Superior temporal gyrus (tissue), 1 donor: ENCODE results near the gene SPSB1.
"Not testable (repeated sequence)": the region's sequence is repeated elsewhere in the genome, so short reads cannot be mapped to it uniquely, and the experiment has no call there.

Source experiments
- DNase-seq: peaks from one replicate; pipeline ENCODE4 v3.0.0-alpha.2; 2016; ENCODE audit errors: extremely low spot score

The SPSB1 gene

DNA sequence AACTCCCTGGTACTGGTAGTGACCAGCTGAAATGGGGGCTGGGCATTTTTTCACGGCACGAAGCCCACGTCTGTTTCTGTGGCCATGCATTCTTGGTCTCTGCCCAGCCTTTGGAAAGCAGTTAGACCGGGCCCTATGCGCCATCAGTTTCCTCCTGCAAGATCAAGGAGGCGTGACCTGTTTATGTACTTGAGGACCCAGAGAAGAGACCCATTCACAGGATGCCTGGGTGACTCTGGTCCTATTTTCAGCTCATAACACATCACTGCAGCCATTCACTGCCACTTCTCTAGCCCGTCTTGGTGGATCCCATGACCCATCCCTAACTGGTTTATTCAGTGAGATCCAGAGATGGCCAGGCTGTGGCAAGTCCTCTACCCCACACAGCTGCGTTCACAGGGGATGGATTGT, 70.4 kb downstream of the SPSB1 start:
- DNase-seq: peak; percentile 87

DNA sequence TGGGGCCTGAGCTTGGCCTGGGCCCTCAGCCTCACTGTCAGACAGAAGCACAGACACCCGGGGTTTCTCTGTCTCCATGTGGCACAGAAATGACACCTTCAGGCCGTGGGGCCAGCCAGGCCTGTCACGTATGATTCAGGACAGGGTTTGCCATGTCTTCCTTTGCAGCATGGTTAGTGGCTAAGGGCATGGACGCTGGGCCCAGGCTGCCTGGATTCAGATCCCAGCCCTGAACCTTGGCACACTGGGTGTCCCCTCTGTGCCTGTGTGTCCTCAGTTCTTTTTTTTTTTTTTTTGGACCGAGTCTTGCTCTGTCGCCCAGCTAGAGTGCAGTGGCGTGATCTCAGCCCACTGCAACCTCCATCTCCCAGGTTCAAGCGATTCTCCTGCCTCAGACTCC, 73.6 kb downstream of the SPSB1 start:
- no peak for DNase-seq

DNA sequence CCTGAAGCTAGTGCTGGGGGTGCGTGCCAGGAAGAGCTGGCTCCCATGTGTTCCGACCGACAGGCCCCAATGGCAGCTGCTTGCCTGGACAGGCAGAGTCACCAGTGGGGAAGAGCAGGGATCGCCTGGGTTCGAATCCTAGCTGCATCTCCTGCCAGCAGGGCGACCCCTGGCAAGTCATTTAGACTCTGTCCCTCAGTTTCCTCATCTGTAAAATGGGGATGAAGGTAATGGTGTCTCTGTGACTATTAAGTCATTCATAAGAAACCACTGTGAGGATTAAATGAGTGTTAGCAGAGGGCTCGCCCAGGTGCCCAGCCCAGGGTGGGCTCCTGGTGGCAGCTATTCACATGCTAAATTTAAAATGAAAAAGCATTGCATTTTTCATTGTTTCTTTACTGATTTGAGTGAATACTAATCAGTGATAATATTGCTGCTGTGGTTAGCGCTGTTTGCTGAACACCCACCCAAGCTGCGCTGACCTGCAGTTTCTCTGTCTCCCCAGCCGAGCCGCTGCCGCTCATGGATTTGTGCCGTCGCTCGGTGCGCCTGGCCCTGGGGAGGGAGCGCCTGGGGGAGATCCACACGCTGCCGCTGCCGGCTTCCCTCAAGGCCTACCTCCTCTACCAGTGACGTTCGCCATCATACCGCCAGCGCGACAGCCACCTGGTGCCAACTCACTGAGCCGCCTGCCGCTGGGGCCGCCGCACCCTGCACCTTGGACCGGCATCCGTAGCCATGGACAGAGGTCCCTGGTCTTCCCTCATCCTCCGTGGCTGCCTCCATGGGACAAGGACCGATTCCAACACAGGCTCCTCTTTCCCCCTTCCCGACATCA, 74.5 kb downstream of the SPSB1 start:
- no peak for DNase-seq

DNA sequence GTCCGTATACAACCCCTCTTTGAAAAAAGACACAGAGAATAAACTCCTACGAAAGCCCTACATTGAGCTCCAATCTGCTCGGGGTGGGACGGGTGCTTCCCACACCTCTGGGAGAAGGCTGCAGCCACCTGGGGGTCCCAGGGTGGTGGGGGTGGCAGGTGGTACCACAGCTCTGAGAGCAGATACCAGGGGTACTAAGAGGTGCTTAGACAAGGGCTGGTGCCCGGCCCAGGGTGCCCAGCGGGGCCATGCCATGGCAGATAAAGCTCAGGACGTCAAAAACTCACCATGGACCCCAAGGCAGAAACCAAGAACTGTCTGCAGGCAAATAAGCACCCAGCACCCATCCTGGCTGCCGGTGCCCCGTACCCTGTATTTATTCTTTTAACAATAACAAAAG, 75.1 kb downstream of the SPSB1 start:
- DNase-seq: no peak

DNA sequence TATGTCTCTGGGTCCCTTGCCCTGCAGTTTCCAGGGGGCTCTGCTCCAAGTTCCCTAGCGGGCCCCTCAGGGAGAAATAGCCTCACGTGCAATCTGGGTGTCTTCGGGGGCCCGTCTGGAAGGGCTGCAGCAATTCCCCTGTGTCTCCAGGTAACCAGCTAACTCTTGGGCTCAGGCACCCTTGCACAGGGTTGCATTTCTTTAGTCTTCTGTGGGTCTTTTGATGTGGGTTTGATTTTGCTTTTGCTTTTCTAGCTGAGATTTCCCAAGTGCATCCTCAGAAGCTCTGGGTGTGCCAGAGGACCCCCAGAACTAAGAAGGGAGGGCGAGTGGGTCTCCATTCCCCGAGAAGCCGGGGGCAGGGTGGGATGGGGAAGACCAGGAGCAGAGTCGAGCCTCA, 75.7 kb downstream of the SPSB1 start:
- DNase-seq: no peak

DNA sequence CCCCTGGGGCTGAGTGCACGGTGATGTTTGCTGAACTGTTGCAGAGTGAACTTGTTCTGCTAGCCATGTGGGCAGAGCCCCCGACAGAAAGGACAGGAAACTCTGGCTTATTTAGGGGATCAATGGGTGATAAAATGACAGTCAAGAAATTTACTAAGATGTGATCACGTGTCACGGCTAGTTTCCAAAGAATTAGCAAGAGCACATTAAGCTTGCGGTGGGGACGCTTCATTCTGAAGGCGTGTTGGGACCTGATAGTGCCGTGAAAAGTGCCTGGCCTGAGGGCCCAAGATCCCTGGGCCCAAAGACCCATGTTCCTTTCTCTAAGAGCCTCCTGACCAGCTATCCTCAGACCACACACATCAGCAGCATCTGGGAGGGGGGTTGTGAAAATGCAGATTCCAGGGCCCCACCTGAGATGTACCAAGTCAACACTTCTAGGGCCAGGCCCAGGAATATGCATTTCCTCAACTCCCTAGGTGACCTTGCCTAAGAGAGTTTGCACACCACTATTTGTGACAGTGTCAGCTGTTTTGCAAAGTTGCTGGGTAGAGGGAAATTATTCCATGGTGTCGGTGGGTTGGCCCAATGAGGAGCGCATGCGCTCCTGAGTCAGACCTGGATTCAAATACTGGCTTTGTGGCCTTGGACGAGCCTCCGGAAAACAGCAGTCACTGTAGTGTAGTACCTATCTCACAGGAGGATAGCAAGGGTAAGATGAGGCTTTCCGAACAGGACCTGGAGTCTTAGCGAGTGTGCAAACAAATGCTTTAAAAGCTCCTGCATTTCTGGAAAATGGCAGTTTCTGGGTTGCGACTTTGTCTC, 77.5 kb downstream of the SPSB1 start:
- no peak for DNase-seq

DNA sequence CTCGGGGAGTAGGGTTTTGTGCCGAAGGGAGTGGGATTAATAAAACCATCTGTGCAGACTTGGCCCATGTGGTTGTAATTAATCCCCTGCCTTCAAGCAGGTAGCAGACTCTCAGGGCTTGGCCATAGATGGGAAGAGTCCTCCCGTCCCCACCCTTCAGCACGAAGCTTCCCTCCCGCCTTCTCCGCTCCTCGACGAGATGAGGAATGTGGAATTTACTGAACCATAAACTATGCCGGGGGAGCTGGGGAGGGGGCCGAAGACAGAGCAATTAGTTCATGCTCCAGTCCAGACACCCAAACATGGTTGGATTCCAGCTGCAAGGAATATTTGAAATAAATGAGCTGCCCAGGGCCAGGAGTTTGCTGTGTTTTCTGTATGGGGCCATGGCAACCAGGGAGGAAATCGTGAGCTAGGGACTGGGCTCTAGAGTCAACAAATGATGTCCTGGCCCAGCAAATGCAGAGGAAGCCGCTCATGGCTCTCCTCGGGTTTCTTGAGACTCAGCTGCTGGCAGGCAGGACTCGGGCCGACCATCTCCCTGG, 78.8 kb downstream of the SPSB1 start:
- DNase-seq: no peak

DNA sequence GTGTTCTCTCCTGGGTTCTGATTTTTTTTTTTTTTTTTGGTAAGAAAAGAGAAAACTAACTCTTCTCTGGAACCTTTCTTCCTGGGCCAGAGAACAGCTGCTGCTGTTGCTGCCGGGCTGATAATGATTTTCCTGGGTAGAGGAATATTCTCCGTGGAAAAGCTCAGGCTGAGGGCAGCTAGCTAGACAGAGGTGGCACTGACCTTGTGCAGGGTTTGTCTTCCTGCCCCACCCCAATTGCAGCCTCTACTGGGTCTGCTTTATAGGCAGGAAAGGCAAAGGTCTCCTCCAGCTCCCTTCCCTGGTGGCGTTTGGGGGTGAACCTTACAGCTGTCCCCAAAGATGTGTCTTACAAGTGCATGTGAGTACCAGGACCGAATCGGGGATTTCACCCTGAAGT, 79.3 kb downstream of the SPSB1 start:
- no peak for DNase-seq

DNA sequence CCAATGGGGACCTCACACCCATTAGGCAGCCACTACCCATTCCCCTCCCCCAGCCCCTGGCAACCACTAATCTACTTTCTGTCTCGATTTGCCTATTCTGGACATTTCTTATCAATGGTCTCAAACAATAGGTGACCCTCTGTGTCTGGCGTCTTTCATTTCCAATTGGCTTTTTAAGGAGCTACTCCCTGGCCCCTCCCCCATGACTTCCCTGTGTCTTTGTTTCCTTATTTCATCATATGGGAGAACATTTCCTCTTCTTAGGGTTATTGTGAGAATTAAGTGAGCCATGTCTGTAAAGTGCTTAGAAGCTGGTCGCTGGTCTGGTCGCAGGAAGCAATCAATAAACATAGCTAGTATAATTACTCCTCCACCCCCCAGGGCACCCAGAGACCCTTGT, 80.9 kb downstream of the SPSB1 start:
- no peak for DNase-seq

DNA sequence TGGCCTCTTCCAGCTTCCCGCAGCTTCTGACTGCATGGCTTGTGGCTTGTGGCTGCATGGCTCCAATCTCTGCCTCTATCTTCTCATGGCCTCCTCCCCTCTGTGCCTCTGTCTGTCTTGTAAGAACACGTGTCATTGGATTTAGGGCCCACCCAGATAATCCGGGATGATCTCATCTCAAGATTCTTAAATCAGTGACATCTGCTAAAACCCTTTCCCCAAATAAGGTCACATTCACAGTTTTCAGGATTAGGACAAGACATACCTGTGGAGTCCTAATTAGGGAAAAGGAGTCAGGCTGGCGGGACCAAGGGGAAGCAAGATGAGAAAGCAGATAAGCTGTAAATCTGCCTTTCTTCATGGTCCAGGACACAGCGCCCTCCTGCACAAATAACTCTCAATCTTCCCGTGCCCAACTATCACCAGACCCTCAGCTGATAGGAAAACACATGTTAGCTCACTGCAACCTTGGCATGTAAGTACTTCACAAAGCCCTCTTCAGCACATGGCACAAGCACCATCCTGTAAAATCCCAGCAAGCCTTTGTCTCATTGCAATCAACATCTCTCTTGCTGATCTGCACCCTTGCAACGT, 82.2 kb downstream of the SPSB1 start:
- no peak for DNase-seq

DNA sequence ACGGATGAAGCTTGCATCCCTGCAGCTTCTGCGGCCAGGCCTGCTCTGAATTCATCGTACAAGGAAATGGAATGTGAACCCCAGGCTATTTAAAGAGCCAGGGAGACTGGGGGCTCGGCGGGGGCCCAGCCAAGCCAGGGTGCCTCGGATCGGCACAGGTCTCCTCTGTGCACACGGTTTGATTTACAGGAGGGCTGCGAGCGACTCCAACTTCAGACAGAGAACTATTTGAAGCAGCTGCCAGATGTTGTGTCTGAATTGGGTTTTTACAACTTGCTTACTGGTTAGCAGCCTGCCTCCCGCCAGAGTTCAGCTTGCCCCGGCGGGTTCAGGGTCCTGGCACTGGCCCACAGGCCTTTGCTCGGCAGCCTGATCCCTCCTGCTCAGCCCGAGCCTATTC, 83.2 kb downstream of the SPSB1 start:
- DNase-seq: no peak

DNA sequence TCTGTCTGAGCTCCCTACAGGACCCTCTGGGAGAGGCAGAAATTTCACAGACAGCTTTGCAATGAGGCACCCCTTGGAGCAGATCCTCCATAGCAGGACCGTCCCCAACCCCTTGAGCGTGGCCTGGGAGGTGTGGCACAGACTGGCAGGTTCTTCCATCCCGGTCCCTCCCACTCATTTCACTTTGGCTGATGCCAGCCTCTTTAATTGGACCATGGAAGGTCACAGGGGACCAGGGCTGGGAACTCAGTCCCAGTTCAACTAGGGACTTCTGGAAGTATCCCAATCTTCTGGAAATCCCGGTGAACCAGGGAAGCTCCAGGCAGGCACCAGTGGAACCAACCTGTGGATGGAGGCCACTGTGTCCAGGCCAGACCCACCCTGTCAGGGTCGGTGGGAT, 83.7 kb downstream of the SPSB1 start:
- no peak for DNase-seq

DNA sequence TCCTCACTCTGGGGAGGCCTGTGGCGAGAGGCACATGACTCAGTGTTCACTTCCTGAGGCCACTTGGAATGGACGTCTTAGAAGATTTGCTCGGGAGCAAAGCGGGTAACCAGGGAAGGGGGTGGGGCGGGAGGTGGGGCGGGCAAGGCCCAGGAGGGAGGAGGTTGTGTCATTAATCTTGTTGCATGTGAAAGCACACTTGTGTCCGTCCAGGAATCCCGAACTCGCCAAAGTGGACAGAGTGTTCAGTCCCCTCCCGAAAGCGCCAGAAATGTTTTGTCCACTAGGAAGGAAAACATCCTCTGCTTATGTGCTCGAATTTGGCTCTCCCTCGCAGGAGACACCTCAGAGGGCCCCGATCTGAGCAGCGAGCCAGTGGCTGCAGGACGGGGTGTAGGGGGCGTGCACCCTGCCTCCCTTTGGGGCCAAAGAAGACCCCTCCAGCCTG, 84.2 kb downstream of the SPSB1 start:
- DNase-seq: no peak

DNA sequence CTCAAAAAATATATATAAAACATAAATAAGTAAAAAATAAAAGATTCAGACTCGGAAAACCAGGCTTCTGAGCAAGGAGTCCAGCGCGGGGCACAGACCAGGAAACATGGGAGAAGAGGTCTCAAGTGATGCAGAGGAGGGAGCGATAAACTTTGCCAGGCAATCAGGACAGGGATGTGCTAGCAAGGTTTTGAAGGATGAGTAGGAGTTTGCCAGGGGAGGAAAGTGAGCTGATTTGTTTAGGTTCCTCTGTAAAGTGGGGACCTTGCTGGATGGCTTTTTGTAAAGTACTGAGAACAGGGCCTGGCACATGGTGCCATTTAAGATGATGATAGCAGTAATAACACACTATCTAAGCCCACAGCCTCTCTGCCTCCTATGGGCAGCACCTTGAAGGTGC, 86.1 kb downstream of the SPSB1 start:
- DNase-seq: no peak

DNA sequence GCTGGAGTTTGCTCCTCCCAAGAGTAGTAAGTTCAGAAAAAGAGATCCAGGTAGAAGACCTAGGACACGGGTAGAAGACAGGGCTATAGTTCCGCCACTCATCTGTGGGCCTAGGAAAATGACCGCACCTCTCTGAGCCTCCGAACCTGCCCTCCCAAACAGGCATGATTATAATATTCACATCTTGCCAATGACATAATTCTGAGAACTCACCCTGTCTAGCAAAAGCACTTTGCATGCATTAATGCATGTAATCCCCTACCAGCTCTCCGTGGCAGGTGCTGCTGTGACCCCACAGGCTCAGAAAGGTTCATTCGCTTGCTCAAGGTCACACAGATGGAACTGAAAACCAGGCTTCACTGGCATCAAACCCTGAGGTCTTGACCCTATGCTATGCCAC, 88.0 kb downstream of the SPSB1 start:
- DNase-seq: no peak

DNA sequence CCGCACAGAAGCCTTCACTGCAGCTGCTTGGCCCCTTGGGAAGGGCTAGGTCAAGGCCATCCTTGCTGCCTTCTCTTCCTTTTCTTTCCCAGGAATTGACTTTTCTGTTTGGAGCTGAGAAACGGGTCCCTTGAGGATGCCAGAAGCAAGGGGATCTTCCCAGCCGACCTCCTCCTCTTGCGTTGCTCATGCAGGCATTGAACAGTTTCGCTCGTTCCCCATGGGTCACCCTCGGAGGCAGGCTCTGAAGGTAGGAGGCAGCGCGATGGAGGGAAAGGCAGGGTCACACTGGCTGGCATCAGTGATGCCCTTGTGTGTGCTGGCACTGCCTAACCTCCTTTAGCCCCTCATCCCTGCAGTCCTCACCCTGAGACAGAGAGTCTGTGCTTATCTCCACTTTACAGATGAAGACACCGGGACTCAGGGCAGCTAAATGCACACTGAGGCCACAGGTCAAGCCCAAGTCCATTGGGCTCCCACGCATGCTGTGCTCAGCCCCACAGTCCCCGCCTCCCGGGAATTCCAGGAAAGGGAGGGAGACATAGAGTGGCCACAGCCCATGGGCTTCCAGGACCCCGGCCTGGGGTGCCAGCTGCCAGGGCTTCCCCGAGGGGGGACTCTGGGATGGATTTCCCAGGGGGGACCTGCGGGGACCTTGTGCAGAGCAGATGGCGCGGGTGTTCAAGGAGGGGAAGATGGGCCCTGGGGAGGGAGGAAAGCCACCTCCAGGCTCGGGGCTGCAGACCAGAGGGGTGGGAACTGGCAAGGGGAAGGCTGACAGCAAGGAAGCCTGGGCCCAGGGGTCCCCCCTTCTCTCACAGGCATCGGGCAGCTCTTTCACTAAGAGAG, 90.2 kb downstream of the SPSB1 start:
- no peak for DNase-seq

DNA sequence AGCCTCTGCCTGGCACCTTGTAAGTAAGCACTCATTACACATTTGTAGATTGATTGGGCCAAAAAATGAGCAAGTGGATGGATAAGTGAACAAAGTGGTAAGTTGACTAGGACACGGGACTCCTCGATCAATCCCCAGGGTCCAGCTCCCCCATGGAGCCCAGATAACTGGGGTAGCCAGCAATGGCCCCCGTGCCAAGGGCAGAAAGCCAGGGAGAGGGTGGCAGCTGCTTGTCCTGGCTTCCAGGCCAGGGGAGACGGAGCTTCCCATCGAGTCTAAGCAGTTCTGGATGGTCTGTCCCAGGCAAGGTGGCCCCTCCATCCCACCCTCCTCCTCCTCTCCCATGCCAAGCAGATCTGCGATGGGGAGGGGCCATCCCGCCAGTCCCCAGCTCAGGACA, 91.4 kb downstream of the SPSB1 start:
- no peak for DNase-seq

DNA sequence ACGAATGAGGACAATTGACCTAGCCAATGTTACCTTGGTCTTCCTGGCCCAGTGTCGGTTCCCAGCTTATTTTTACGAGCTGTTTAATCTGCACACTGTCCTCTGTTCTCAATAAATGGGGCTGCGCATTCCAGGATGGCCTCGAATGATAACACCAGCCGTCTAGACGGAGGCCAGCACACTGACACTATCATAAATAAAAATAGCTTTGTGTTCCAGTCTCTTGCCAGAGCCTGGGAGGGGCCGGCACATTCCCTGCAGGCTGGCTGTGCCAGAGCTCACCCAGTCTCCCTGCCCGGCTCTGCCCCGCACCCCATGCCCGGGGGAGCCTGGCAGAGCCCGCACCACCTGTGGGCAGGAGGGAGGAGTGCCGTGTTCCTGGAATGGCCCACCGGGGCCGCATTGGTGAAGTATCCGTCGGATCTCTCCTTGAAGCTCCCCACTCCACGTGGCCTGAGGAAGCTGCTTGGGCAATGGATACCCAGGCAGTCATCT, 92.1 kb downstream of the SPSB1 start:
- peak; percentile 79 for DNase-seq

DNA sequence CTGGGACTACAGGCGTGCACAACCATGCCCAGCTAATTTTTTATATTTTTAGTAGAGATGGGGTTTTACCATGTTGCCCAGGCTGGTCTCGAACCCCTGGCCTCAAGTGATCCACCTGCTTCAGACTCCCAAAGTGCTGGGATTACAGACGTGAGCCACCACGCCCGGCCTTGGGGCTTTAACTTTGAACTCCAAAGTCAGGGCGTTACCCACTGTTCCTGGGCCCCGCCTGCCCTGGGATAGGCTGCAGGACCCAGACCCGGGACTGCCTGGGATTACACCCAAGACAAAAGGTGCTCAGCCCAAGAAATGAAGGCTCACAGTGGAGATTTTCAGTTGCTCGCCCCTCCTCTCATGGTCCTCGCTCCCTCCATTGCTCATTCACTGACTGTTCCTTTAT, 92.7 kb downstream of the SPSB1 start:
- DNase-seq: not testable (repeated sequence)

DNA sequence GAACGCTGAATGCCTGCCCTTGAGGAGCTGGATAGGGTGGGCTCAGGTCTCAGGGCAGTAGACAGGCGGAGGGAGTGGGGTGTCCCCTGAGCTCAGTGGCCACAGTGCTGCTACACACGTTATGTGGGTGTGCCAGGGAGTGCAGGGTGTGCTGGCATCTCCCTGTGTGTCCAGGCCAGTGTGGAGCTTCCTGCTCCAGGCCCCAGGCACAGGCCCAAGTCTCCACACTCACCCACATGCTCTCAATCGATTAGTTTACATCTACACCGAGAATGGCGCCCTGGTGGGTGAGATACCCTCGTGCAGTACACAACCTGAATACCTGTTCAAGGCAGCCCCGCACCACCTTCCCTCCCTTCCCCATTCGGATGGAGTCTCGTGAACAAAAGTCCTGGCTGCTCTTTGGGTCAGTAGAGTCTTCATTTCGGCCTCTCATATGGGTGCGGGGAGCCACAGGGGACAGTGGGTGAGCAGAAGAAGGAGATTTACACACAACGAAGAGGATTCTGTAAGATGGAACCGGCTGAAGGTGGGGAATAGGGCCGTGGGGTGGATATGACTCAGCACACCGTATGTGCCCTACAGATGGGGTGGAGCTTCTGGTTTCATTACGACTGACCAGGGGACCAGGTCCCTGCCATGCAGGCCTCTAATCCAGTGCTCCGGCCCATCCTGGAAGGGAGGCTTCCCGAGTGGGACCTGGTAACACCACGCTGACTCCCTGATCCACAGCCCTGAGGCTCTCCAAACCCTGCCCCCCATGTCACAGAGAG, 93.3 kb downstream of the SPSB1 start:
- no peak for DNase-seq
